Right lobe of liver (tissue), 4 donors: ENCODE measurements around the gene ASPHD1.

Experiments
- CTCF ChIP-seq, 4 donors: fragments of 200-600 bp in 3 of 4; fragments of 450-650 bp in 1 of 4; IDR thresholded peaks; one replicate each; pipeline versions ENCODE4 v1.5.1 to v1.8.0; 2016 to 2022; ENCODE audit warnings: antibody characterized with exemption in 4 of 4, mild to moderate bottlenecking in 2 of 4
- POLR2A ChIP-seq: fragments of 450-650 bp; IDR thresholded peaks from one replicate; pipeline ENCODE4 v1.6.1; 2017; ENCODE audit warnings: antibody characterized with exemption, mild to moderate bottlenecking
- donor health status: DM: no; HTN: no; CAD: no.
- donor health status: DM: no; HTN: no; CAD: no.
- donor health status: DM: no; HTN: yes; CAD: no.

GRCh38 chr16:29947897-29948296 lies 47.6 kb downstream of the ASPHD1 start:
- no peak for TF ChIP-seq POLR2A
- no peak for TF ChIP-seq CTCF (IDR thresholded peaks at IDR 0.05)
